OCI-LY3 (cell line): ENCODE results near the gene PER1.

Experiments
- H2AFZ ChIP-seq: fragments of 200-600, 300-600 bp; shearing (Covaris generic); 2 replicates; pipeline ENCODE4 v1.6.0; 2014; ENCODE audit warnings: antibody characterized with exemption, low read depth, low read length
- H3K27ac ChIP-seq: fragments of 200-600, 300-600 bp; sonication (generic); 2 replicates; pipeline ENCODE4 v1.5.1; 2014; ENCODE audit warnings: mild to moderate bottlenecking, low read length, moderate library complexity, mixed read lengths
- H3K27me3 ChIP-seq: fragments of 200-600, 300-600 bp; sonication (generic); 2 replicates; pipeline ENCODE4 v1.6.1; 2014; ENCODE audit warnings: low read depth, low read length, mixed read lengths
- H3K36me3 ChIP-seq: fragments of 200-600, 300-600 bp; sonication (generic); replicated peaks from 2 replicates; pipeline ENCODE3; 2014; ENCODE audit warnings: low read depth, low read length, mixed read lengths
- H3K4me1 ChIP-seq: fragments of 300-600, 200-600 bp; sonication (generic); 2 replicates; pipeline ENCODE4 v1.6.1; 2014; ENCODE audit warnings: low read length, mixed read lengths
- H3K4me2 ChIP-seq: fragments of 200-600, 300-600 bp; sonication (generic); 2 replicates; pipeline ENCODE4 v1.6.1; 2014; ENCODE audit warnings: low read length, mixed read lengths
- H3K4me3 ChIP-seq: fragments of 300-600, 200-600 bp; sonication (generic); 2 replicates; pipeline ENCODE4 v1.5.1; 2014; ENCODE audit warnings: antibody characterized with exemption, mild to moderate bottlenecking, low read length, moderate library complexity
- H3K79me2 ChIP-seq: fragments of 300-600, 200-600 bp; shearing (Covaris generic); 2 replicates; pipeline ENCODE4 v1.6.1; 2014; ENCODE audit warnings: mild to moderate bottlenecking, low read length, mixed read lengths
- H3K9ac ChIP-seq: fragments of 300-600, 200-600 bp; shearing (Covaris generic); 2 replicates; pipeline ENCODE4 v1.6.0; 2014; ENCODE audit warnings: mild to moderate bottlenecking, low read length, moderate library complexity
- H3K9me3 ChIP-seq: fragments of 200-600, 300-600 bp; shearing (Covaris generic); 2 replicates; pipeline ENCODE4 v1.6.1; 2014; ENCODE audit warnings: low read length, mixed read lengths; ENCODE audit not compliant: insufficient read depth
- H4K20me1 ChIP-seq: fragments of 200-600, 300-600 bp; sonication (generic); 2 replicates; pipeline ENCODE4 v1.6.1; 2016; ENCODE audit warnings: low read length, mixed read lengths; ENCODE audit not compliant: insufficient read depth
- CTCF ChIP-seq: fragments of 200-600, 300-600 bp; sonication (generic); IDR thresholded peaks from 2 replicates; pipeline ENCODE4 v1.5.1; 2014; ENCODE audit warnings: antibody characterized with exemption, low read length, low read depth
- EZH2phosphoT487 ChIP-seq: fragments of 200-600 bp; shearing (Covaris generic); IDR thresholded peaks from 2 replicates; pipeline ENCODE4 v1.6.1; 2018; ENCODE audit warnings: antibody characterized with exemption, mixed run types, low read depth

Gene PER1

GRCh38 chr17:8187517-8188262 is 35.5 kb upstream of the PER1 start:
- H3K27me3 ChIP-seq: no peaks in the 10 kb centered on the region
- peak overlapping the region; percentile 89 for H3K4me3 ChIP-seq
- H2AFZ ChIP-seq: no peak overlapping the region
- no peaks in the 10 kb centered on the region for H3K9me3 ChIP-seq
- TF ChIP-seq EZH2phosphoT487 (no peak), CTCF (no peak; the same call in 1 of the 2 replicates)
- peak overlapping the region; percentile 92 for H3K4me2 ChIP-seq
- H3K9ac ChIP-seq: peak overlapping the region; percentile 77
- H3K36me3 ChIP-seq: no peaks in the 10 kb centered on the region
- peaks cover 31% of the 10 kb centered on the region for H3K4me1 ChIP-seq
- H4K20me1 ChIP-seq: peaks cover 11% of the 10 kb centered on the region
- H3K27ac ChIP-seq: peak overlapping the region; percentile 93
- H3K79me2 ChIP-seq: peaks cover 7% of the 10 kb centered on the region; the same call in 1 of the 2 replicates

- H3K9me3 ChIP-seq: no peaks in the 10 kb centered on the region
- no peaks in the 10 kb centered on the region for H3K36me3 ChIP-seq
- H3K27ac ChIP-seq: peak overlapping the region; percentile 93
- TF ChIP-seq EZH2phosphoT487: no peak
- peak; percentile 23; the same call in 1 of the 2 replicates for TF ChIP-seq CTCF
- peaks cover 11% of the 10 kb centered on the region for H4K20me1 ChIP-seq
- H3K27me3 ChIP-seq: no peaks in the 10 kb centered on the region
- peak overlapping the region; percentile 92 for H3K4me2 ChIP-seq
- H3K4me3 ChIP-seq: peak overlapping the region; percentile 89
- H2AFZ ChIP-seq: peak overlapping the region; percentile 50; the same call in 1 of the 2 replicates
- H3K79me2 ChIP-seq: peaks cover 7% of the 10 kb centered on the region; the same call in 1 of the 2 replicates
- peaks cover 24% of the 10 kb centered on the region for H3K4me1 ChIP-seq
- H3K9ac ChIP-seq: peak overlapping the region; percentile 80
These were observed 34.7 kb upstream of the PER1 start for GRCh38 chr17:8186787-8187516.

- Histone ChIP-seq H3K4me1 (peaks cover 22% of the 10 kb centered on the region), H3K27ac (peak overlapping the region; percentile 93), H3K9me3 (no peaks in the 10 kb centered on the region), H3K9ac (peak overlapping the region; percentile 80), H3K4me2 (peak overlapping the region; percentile 92), H4K20me1 (peaks cover 11% of the 10 kb centered on the region), H2AFZ (peak overlapping the region; percentile 50), H3K79me2 (peaks cover 7% of the 10 kb centered on the region; the same call in 1 of the 2 replicates), H3K27me3 (no peaks in the 10 kb centered on the region), H3K36me3 (no peaks in the 10 kb centered on the region), H3K4me3 (peak overlapping the region; percentile 89)
- TF ChIP-seq CTCF: no peak; the same call in 1 of the 2 replicates
- no peak for TF ChIP-seq EZH2phosphoT487
These were observed 34.2 kb upstream of the PER1 start for GRCh38 chr17:8186446-8186786.
